Mesodermal cell (in vitro differentiated cells): ENCODE measurements around the gene PLEKHH2.
"Not testable (repeated sequence)": the region's sequence is repeated elsewhere in the genome, so short reads cannot be mapped to it uniquely, and the experiment has no call there.

ENCODE experiments used
- H3K27ac ChIP-seq: 2 replicates; pipeline ENCODE4 v1.7.0; 2013; ENCODE audit warnings: mild to moderate bottlenecking, low read depth, low read length, moderate library complexity; ENCODE audit not compliant: severe bottlenecking
- H3K36me3 ChIP-seq: 2 replicates; pipeline ENCODE4 v1.7.1; 2013; ENCODE audit warnings: mild to moderate bottlenecking, low read length, moderate library complexity; ENCODE audit not compliant: control insufficient read depth, insufficient read depth
- H3K4me1 ChIP-seq: one replicate; pipeline ENCODE4 v1.7.1; 2013; ENCODE audit warnings: mild to moderate bottlenecking, low read length; ENCODE audit not compliant: insufficient read depth, control insufficient read depth, poor library complexity, severe bottlenecking
- H3K4me3 ChIP-seq: 2 replicates; pipeline ENCODE4 v1.7.0; 2013; ENCODE audit warnings: low read length, control low read depth, mild to moderate bottlenecking; ENCODE audit not compliant: insufficient read depth, poor library complexity, severe bottlenecking; ENCODE audit errors: extremely low read depth
- H3K9me3 ChIP-seq: 2 replicates; pipeline ENCODE4 v1.7.1; 2013; ENCODE audit warnings: mild to moderate bottlenecking, low read length, moderate library complexity; ENCODE audit not compliant: control insufficient read depth
- WGBS, 2 experiments: methylation state at CpG; one replicate each; pipeline ENCODE4 v1.1.5; 2013; ENCODE audit warnings: missing lambda C conversion rate in 2 of 2; ENCODE audit not compliant: insufficient coverage in 2 of 2; 5-methylcytosine and 5-hydroxymethylcytosine counted together

The PLEKHH2 gene

GRCh38 chr2:43718530-43719124, 81.6 kb downstream of the PLEKHH2 start:
- Histone ChIP-seq H3K9me3 (no peaks in the 10 kb centered on the region), H3K4me3 (no peak overlapping the region), H3K27ac (no peak overlapping the region), H3K4me1 (no peaks in the 10 kb centered on the region), H3K36me3 (no peaks in the 10 kb centered on the region)
- no CpG with 5 or more reads among the region's 5 CpGs for WGBS, 2 experiments

GRCh38 chr2:43724728-43725526, 87.9 kb downstream of the PLEKHH2 start:
- H3K4me3 ChIP-seq, result no peak overlapping the region
- H3K9me3 ChIP-seq, result no peaks in the 10 kb centered on the region
- H3K4me1 ChIP-seq, result peaks cover 7% of the 10 kb centered on the region
- 100% methylated on average over 1 of the region's 4 CpGs for WGBS, 2 experiments
- H3K27ac ChIP-seq, result peak overlapping the region; percentile 67
- no peaks in the 10 kb centered on the region for H3K36me3 ChIP-seq

- Histone ChIP-seq H3K4me3 (no peak overlapping the region), H3K27ac (peak overlapping the region; percentile 67)
- 100% methylated on average over 2 of the region's 3 CpGs; no CpG with 5 or more reads in 1 of the 2 experiments for WGBS, 2 experiments
Measured at GRCh38 chr2:43725711-43726246, 88.7 kb downstream of the PLEKHH2 start.

GRCh38 chr2:43726961-43727633, 90.0 kb downstream of the PLEKHH2 start:
- H3K4me1 ChIP-seq, H3K27ac ChIP-seq, H3K36me3 ChIP-seq, H3K9me3 ChIP-seq, H3K4me3 ChIP-seq: not testable (repeated sequence)
- WGBS, 2 experiments, result 88 to 92% methylated on average over 7 to 9 of the region's 14 CpGs

More at GRCh38 chr2:43725711-43726246, 88.7 kb downstream of the PLEKHH2 start:
- Histone ChIP-seq H3K4me1 (peaks cover 7% of the 10 kb centered on the region), H3K36me3 (no peaks in the 10 kb centered on the region), H3K9me3 (no peaks in the 10 kb centered on the region)

- Histone ChIP-seq H3K27ac (no peak overlapping the region), H3K4me3 (no peak overlapping the region), H3K4me1 (peaks cover 7% of the 10 kb centered on the region), H3K36me3 (no peaks in the 10 kb centered on the region), H3K9me3 (no peaks in the 10 kb centered on the region)
- WGBS, 2 experiments, result 100% methylated on average over 1 of the region's 2 CpGs; no CpG with 5 or more reads in 1 of the 2 experiments
Measured at GRCh38 chr2:43727634-43728014, 90.6 kb downstream of the PLEKHH2 start.

GRCh38 chr2:43729491-43730174, 92.6 kb downstream of the PLEKHH2 start:
- H3K9me3 ChIP-seq, result no peaks in the 10 kb centered on the region
- H3K36me3 ChIP-seq, result no peaks in the 10 kb centered on the region
- H3K27ac ChIP-seq, result no peak overlapping the region
- H3K4me3 ChIP-seq, result no peak overlapping the region
- WGBS, 2 experiments, result 50 to 63% methylated on average over 3 to 4 of the region's 5 CpGs
- H3K4me1 ChIP-seq, result peaks cover 7% of the 10 kb centered on the region

GRCh38 chr2:43731211-43731610, 94.2 kb downstream of the PLEKHH2 start:
- Histone ChIP-seq H3K9me3 (no peaks in the 10 kb centered on the region), H3K4me3 (no peak overlapping the region), H3K27ac (no peak overlapping the region), H3K4me1 (no peaks in the 10 kb centered on the region), H3K36me3 (no peaks in the 10 kb centered on the region)
- WGBS, 2 experiments, result no CpG with 5 or more reads among the region's 1 CpG

- Histone ChIP-seq H3K36me3 (no peaks in the 10 kb centered on the region), H3K27ac (no peak overlapping the region), H3K9me3 (no peaks in the 10 kb centered on the region), H3K4me3 (no peak overlapping the region), H3K4me1 (peaks cover 5% of the 10 kb centered on the region)
- WGBS, 2 experiments, result 85 to 90% methylated on average over 2 of the region's 6 CpGs
Measured at GRCh38 chr2:43736637-43737036, 99.6 kb downstream of the PLEKHH2 start.

GRCh38 chr2:43737097-43737854, 100.2 kb downstream of the PLEKHH2 start:
- 83 to 84% methylated on average over 2 to 5 of the region's 8 CpGs for WGBS, 2 experiments
- Histone ChIP-seq H3K27ac (peak overlapping the region; percentile 43), H3K9me3 (no peaks in the 10 kb centered on the region), H3K36me3 (no peaks in the 10 kb centered on the region), H3K4me3 (no peak overlapping the region), H3K4me1 (peaks cover 5% of the 10 kb centered on the region)

- H3K36me3 ChIP-seq, result no peaks in the 10 kb centered on the region
- 100% methylated on average over 1 of the region's 2 CpGs; no CpG with 5 or more reads in 1 of the 2 experiments for WGBS, 2 experiments
- H3K4me3 ChIP-seq, result no peak overlapping the region
- H3K27ac ChIP-seq, result no peak overlapping the region
- no peaks in the 10 kb centered on the region for H3K9me3 ChIP-seq
- peaks cover 5% of the 10 kb centered on the region for H3K4me1 ChIP-seq
Measured at GRCh38 chr2:43737855-43738254, 100.8 kb downstream of the PLEKHH2 start.
